Measurements from ENCODE around the gene GPR32. TPM values are rescaled to one million over a fixed set of nuclear protein-coding genes. Genes with fewer than 3 reads are reported as not detected.
"Not testable (repeated sequence)": the region's sequence is repeated elsewhere in the genome, so short reads cannot be mapped to it uniquely, and the experiment has no call there.

Gene GPR32
- total RNA-seq, 2 experiments from 2014 or later: not detected

DNA sequence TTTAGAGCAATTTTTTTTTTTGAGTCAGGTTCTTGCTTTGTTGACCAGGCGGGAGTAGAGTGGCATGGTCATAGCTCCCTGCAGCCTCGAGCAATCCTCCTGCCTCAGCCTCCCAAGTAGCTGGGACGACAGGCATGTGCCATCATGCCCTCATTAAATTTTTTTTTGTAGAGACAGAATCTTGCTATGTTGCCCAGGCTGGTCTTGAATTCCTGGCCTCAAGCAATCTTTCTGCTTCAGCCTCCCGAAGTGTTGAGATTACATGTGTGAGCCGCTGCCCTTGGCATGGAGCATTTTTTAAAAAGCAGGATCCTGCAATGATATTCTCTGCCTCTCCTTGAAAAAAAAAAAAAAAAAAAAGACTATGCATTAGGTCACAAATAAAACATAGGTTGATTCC is 5.9 kb downstream of the GPR32 start:
- POLR2A ChIA-PET: no interaction called here
- peaks cover 48% of the 10 kb centered on the region for H3K27me3 Mint-ChIP-seq

DNA sequence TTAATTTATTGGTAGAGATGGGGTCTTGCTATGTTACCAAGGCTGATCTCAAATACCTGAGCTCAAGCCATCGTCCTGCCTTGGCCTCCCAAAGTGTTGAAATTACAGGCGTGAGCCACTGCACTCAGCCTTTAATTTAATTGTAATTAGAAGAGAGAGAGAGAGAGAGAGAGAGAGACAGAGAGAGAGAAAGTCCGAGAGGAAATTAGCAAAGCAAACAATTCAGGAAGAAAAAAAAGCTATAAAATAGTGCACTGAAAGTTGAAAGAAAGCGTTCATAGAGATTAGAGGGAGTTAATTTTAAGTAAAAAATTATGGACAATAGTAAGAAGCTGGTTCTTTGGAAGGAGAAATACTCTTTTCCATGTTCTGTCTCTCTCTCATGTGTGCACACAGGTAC is 7.0 kb downstream of the GPR32 start:
- Mint-ChIP-seq H3K4me1 (ENCODE audit: low read depth) (no peaks in the 10 kb centered on the region), H3K27ac (no peak overlapping the region), H3K36me3 (no peaks in the 10 kb centered on the region), H3K27me3 (peaks cover 48% of the 10 kb centered on the region), H3K4me3 (no peak overlapping the region), H3K9me3 (no peaks in the 10 kb centered on the region)
- ChIA-PET POLR2A (no interaction called here), CTCF (no interaction called here)
- no peak for DNase-seq
- intact Hi-C loops (cut with micrococcal nuclease): no loop called here

More for the DNA sequence above, 5.9 kb downstream of the GPR32 start:
- CTCF ChIA-PET: no interaction called here
- Mint-ChIP-seq H3K4me1 (ENCODE audit: low read depth) (no peaks in the 10 kb centered on the region), H3K36me3 (no peaks in the 10 kb centered on the region), H3K27ac (no peak overlapping the region), H3K9me3 (no peaks in the 10 kb centered on the region), H3K4me3 (no peak overlapping the region)
- DNase-seq: no peak
- intact Hi-C loops (cut with micrococcal nuclease): no loop called here

DNA sequence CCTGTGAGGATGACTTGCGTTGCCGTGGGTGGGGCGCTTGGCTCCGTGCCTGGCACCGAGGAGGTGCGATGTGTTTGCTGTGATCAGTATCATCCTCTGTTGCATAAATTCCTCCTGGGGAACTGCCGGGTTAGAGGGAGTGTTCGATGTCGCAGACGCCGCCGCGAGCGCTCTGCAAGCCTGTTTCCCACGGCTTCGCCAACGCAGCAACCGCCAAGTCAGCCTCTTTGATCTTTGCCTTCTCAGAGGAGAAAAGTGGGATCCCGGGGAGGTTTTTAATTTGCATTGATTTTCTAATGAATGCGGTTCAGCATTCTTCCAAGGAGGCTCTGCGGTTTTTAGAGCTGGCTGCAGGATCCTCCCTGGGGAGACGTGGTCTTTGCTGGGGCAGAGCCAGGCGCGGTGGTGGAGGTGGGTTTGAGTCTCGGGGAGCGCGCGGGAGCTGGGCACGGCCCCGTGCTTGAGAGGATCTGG is 7.6 kb downstream of the GPR32 start:
- no peaks in the 10 kb centered on the region for H3K36me3 Mint-ChIP-seq
- intact Hi-C loops (cut with micrococcal nuclease): no loop called here
- H3K27me3 Mint-ChIP-seq: peaks cover 50% of the 10 kb centered on the region
- DNase-seq: no peak
- no peaks in the 10 kb centered on the region for H3K4me1 Mint-ChIP-seq (ENCODE audit: low read depth)
- no peak overlapping the region for H3K4me3 Mint-ChIP-seq
- no peak overlapping the region for H3K27ac Mint-ChIP-seq
- ChIA-PET POLR2A (no interaction called here), CTCF (interaction anchor here (1.2 kb wide), 1 partner anchor 240 kb away, joined by 4 read pairs; no protein-coding TSS in a partner anchor)
- H3K9me3 Mint-ChIP-seq: no peaks in the 10 kb centered on the region

GRCh38 chr19:50778906-50779430 is 8.7 kb downstream of the GPR32 start:
- Mint-ChIP-seq H3K27me3 (peaks cover 49% of the 10 kb centered on the region), H3K36me3 (no peaks in the 10 kb centered on the region), H3K4me1 (ENCODE audit: low read depth) (peaks cover 2% of the 10 kb centered on the region), H3K27ac (no peak overlapping the region), H3K4me3 (no peak overlapping the region), H3K9me3 (no peaks in the 10 kb centered on the region)
- CTCF ChIA-PET: interaction anchor here (0.6 to 2.2 kb wide), 3 partner anchors 73 to 242 kb away, joined by 3 to 10 read pairs (median 4); no protein-coding TSS in a partner anchor
- no peak for DNase-seq
- intact Hi-C loops (cut with micrococcal nuclease): no loop called here
- POLR2A ChIA-PET: no interaction called here

GRCh38 chr19:50779504-50780457 is 9.5 kb downstream of the GPR32 start:
- Mint-ChIP-seq H3K27ac (no peak overlapping the region), H3K9me3 (no peaks in the 10 kb centered on the region), H3K27me3 (peaks cover 45% of the 10 kb centered on the region), H3K36me3 (no peaks in the 10 kb centered on the region), H3K4me3 (no peak overlapping the region), H3K4me1 (ENCODE audit: low read depth) (peaks cover 2% of the 10 kb centered on the region)
- ChIA-PET CTCF (interaction anchor here (0.6 to 2.3 kb wide), 4 partner anchors 56 to 242 kb away, joined by 3 to 10 read pairs (median 7); partner anchors contain the start of gene CLEC11A), POLR2A (no interaction called here)
- intact Hi-C loops (cut with micrococcal nuclease): loop anchor here (5.0 kb wide), 2 partner anchors 172 to 422 kb away; no protein-coding TSS in a partner anchor
- no peak for DNase-seq

DNA sequence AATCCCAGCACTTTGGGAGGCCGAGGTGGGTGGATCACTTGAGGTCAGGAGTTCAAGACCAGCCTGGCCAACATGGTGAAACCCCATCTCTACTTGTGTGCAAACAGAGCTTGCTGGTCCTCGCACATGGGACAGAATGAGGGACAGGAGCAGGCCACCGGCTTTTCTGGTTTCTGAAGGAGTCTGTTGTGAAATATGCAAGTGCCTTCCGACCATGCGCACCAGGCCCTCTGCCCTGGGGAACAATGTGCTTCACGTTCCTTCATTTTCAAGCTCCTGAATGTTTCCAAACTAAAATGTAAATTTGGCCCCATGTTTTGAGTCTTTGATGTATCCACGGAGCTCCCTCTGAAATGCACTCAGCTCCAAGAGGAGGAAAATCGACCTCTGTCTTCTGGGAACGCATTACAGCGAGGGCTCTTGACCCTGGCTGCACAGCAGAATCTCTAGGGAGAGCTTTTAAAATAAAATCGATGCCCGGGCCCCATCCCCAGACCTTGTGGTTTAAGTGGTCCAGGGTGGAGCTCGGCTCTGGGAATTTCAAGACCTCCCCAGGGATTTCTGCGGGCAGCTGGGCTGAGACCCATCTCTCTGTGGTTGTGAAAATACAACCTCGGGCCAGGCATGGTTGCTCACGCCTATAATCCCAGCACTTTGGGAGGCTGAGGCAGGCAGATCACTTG is 10.6 kb downstream of the GPR32 start:
- peaks cover 42% of the 10 kb centered on the region for H3K27me3 Mint-ChIP-seq
- H3K4me3 Mint-ChIP-seq: no peak overlapping the region
- ChIA-PET POLR2A (no interaction called here), CTCF (interaction anchor here (0.7 to 2.3 kb wide), 4 partner anchors 57 to 569 kb away, joined by 3 to 10 read pairs (median 6); partner anchors contain the start of gene CLEC11A)
- intact Hi-C loops (cut with micrococcal nuclease): loop anchor here (5.0 kb wide), 2 partner anchors 174 to 424 kb away; no protein-coding TSS in a partner anchor
- H3K4me1 Mint-ChIP-seq (ENCODE audit: low read depth): peaks cover 2% of the 10 kb centered on the region
- H3K27ac Mint-ChIP-seq: no peak overlapping the region
- DNase-seq: no peak
- no peaks in the 10 kb centered on the region for H3K9me3 Mint-ChIP-seq
- H3K36me3 Mint-ChIP-seq: no peaks in the 10 kb centered on the region

DNA sequence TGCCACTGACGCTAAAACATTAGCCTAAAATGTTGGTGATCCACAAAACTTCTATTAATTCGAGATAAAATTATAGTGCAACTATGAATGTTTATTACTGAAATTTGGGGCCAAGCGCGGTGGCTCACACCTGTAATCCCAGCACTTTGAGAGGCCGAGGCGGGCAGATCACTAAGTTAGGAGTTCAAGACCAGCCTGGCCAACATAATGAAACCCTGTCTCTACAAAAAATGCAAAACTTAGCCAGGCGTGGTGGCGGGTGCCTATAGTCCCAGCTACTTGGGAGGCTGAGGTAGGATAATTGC is 13.5 kb downstream of the GPR32 start:
- CTCF ChIA-PET: interaction anchor here (0.6 to 2.8 kb wide), 17 partner anchors 10 to 426 kb away, joined by 3 to 15 read pairs (median 3); no protein-coding TSS in a partner anchor
- intact Hi-C loops (cut with micrococcal nuclease): loop anchor here (1.0 to 5.0 kb wide), 3 partner anchors 176 to 426 kb away; no protein-coding TSS in a partner anchor
- peaks cover 26% of the 10 kb centered on the region for H3K27me3 Mint-ChIP-seq
- POLR2A ChIA-PET; H3K27ac Mint-ChIP-seq; H3K4me3 Mint-ChIP-seq; H3K9me3 Mint-ChIP-seq; DNase-seq; H3K4me1 Mint-ChIP-seq (ENCODE audit: low read depth); H3K36me3 Mint-ChIP-seq: not testable (repeated sequence)

DNA sequence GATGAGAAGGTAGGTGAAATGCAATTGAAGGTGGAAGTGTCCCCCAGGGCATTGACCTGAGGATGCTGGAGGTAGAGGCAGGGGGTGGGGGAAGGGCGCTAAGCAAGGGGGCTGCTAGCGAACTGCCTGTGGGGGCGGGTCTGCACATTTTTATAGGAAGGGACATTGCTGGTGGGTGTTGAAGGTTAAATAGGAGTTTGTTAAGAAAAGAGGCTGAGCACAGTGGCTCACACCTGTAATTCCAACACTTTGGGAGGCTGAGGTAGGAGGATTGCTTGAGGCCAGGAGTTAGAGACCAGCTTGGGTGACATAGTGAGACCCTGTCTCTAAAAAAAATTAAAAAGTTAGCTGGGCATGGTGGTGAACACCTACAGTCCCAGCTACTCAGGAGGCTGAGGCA is 14.4 kb downstream of the GPR32 start:
- H3K4me3 Mint-ChIP-seq: no peak overlapping the region
- peaks cover 2% of the 10 kb centered on the region for H3K4me1 Mint-ChIP-seq (ENCODE audit: low read depth)
- H3K27ac Mint-ChIP-seq: no peak overlapping the region
- H3K9me3 Mint-ChIP-seq: no peaks in the 10 kb centered on the region
- DNase-seq: no peak
- intact Hi-C loops (cut with micrococcal nuclease): loop anchor here (5.0 kb wide), 2 partner anchors 177 to 427 kb away; no protein-coding TSS in a partner anchor
- H3K27me3 Mint-ChIP-seq: peaks cover 17% of the 10 kb centered on the region
- no peaks in the 10 kb centered on the region for H3K36me3 Mint-ChIP-seq
- CTCF ChIA-PET: interaction anchor here (1.1 to 2.8 kb wide), 5 partner anchors 136 to 427 kb away, joined by 3 to 15 read pairs (median 3); no protein-coding TSS in a partner anchor
- POLR2A ChIA-PET: no interaction called here

GRCh38 chr19:50785329-50785728 is 15.1 kb downstream of the GPR32 start:
- peaks cover 11% of the 10 kb centered on the region for H3K27me3 Mint-ChIP-seq
- H3K4me3 Mint-ChIP-seq: no peak overlapping the region
- no peak overlapping the region for H3K27ac Mint-ChIP-seq
- no peaks in the 10 kb centered on the region for H3K9me3 Mint-ChIP-seq
- H3K36me3 Mint-ChIP-seq: no peaks in the 10 kb centered on the region
- CTCF ChIA-PET: interaction anchor here (1.1 kb wide), 1 partner anchor 248 kb away, joined by 3 read pairs; no protein-coding TSS in a partner anchor
- DNase-seq: no peak
- intact Hi-C loops (cut with micrococcal nuclease): no loop called here
- H3K4me1 Mint-ChIP-seq (ENCODE audit: low read depth): peaks cover 2% of the 10 kb centered on the region
- POLR2A ChIA-PET: no interaction called here

GRCh38 chr19:50790396-50790795 is 20.1 kb downstream of the GPR32 start, which contains the start of gene ACP4:
TSS of gene ACP4 (plus strand) at chr19:50790415. CDS start at chr19:50790415, 0 bp downstream.
- Mint-ChIP-seq H3K9me3 (no peaks in the 10 kb centered on the region), H3K4me1 (ENCODE audit: low read depth) (peaks cover 9% of the 10 kb centered on the region), H3K27me3 (no peaks in the 10 kb centered on the region), H3K27ac (no peak within 1 kb of the TSS), H3K4me3 (no peak within 1 kb of the TSS), H3K36me3 (peaks cover 4% of the 10 kb centered on the region)
- ChIA-PET CTCF (no interaction called here), POLR2A (no interaction called here)
- intact Hi-C loops (cut with micrococcal nuclease): no loop called here
- no peak for DNase-seq

DNA sequence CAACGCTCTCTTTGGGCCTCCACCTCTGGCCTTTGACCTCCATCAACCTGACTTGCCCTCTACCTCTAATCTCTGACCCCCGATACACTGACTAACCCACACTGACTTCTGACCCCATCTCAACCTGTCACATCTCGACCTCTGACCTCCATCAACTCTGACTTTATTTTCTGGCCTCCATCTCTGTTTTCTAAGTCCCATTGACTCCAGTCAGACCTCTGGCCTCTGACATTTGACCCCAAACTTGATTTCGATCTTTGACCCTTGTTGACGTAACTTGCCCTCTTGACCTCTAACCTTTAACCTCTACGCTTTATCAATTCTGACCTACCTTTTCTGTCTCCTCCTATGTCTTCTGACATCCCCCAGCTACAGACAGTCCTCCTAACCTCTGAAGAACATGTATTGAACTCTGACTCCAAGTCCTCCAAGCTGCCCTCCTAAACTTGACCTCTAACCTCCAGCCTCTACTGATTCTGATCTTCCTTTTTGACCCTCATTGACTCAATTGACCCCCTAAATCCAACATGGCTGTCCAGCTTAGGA is 20.7 kb downstream of the GPR32 start:
- no peak overlapping the region for H3K4me3 Mint-ChIP-seq
- ChIA-PET CTCF (interaction anchor here (0.9 to 2.6 kb wide), 3 partner anchors 12 to 235 kb away, joined by 3 to 5 read pairs (median 4); no protein-coding TSS in a partner anchor), POLR2A (no interaction called here)
- H3K4me1 Mint-ChIP-seq (ENCODE audit: low read depth): peaks cover 9% of the 10 kb centered on the region
- intact Hi-C loops (cut with micrococcal nuclease): no loop called here
- DNase-seq: no peak
- no peaks in the 10 kb centered on the region for H3K9me3 Mint-ChIP-seq
- no peak overlapping the region for H3K27ac Mint-ChIP-seq
- peaks cover 4% of the 10 kb centered on the region for H3K36me3 Mint-ChIP-seq
- no peaks in the 10 kb centered on the region for H3K27me3 Mint-ChIP-seq

Data from activated CD4-positive, alpha-beta memory T cell treated with anti-CD3 and anti-CD28 coated beads for 36 hours (primary cell).